Cortex of kidney (tissue), 1 donor: ENCODE measurements around the gene TMEM221.

Experiments used
- DNase-seq: peaks from one replicate; lab custom pipeline; 2025; lab: John Stamatoyannopoulos, UW

The TMEM221 gene

DNA sequence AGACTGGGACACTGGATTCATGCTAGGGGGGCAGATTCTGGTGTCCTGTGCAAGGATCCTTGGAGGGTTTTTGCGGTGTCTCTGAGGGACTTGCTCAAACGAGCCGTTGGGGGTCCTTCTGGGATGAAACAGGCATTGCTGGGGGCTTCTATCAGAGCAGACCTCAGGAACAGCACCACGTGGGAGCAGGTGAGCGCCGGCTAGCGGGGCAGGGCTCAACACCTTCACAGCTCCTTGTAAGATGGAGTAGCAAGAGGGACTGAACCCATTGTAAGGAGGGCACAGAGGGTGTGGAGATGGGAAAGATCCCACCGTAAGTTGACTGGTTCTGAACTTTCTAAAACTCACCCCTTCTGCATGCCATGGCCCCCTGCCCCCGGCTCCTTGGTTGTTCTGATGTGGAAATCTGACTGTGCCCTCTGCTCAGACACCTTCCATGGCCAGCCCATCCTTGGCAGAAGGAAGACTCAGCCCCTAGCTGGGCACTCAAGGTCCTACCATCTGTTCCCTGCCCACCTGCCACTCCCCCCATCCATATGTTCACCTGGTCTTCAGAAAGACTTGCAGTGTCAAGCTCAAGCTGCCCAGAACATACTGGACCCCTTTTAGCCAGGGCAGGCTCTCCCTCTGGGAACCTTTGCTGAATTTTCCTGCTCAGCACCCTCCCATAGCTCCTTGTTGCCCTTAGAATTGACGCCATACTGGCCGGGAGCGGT, 23.1 kb upstream of the TMEM221 start:
- DNase-seq = no peak

DNA sequence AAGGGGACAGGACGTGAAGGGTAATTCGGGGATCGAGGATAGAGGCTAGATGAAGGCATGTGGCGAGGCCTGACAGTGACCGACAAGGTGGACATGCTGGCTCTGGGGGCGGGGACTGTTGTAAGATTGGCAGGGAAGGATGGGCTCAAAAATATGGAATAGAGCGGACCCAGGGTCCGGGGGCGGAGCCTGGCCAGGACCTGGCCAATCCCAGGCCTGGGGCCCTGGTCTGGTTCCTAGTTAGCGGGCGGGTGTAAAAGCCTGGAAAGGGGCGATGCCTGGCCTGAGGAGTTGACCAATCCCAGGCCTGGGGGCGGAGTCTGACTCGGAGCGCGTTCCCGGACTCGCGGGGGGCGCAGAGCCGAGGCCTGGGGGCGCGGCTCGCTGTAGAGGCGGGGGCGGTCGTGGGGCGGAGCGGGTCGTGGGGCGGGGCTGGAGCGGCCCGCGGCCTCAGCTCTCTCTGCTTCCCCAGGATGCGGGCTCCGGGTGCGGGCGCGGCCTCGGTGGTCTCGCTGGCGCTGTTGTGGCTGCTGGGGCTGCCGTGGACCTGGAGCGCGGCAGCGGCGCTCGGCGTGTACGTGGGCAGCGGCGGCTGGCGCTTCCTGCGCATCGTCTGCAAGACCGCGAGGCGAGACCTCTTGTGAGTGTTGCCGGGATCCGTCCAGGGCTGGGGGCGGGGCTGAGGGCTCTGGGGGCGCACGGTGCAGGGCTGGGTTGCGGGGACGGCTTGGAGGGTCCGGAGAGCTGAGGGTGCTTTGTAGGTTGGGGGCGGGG, 21.8 kb upstream of the TMEM221 start, which contains the start of gene SLC27A1:
TSS of gene SLC27A1 (plus strand) at position 457 of the 774 bp plus-strand sequence. CDS start at position 474, 17 bp downstream.
- peak; percentile 80 for DNase-seq

DNA sequence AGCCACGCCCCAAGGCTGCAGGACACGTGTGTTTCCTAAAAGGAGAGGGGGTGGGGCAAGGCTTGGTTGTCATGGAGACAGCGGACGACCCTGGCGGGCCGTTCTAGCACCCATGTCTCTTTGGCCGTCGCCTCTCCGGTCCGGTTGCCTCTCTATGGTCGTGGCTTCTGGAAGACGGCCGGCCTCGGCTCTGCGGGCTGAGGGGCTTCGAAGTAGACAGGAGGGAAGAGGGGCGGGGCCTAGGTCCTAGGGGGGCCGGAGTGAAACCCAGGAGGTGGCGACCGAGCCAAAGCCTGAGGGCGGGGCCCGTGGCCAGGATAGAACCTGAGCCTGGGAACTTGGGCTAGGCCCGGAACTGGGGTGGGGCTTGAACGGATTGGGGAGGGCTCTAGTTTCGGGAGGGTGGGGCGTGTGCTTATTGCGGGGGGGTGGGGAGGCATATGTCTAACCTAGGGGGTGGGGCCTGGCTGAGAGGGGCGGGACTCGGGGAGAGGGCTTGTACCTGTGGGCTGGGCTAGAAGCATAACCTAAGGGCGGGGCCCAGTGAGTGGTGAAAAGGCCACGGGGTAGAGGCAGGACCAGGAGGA, 21.1 kb upstream of the TMEM221 start:
- DNase-seq = no peak

DNA sequence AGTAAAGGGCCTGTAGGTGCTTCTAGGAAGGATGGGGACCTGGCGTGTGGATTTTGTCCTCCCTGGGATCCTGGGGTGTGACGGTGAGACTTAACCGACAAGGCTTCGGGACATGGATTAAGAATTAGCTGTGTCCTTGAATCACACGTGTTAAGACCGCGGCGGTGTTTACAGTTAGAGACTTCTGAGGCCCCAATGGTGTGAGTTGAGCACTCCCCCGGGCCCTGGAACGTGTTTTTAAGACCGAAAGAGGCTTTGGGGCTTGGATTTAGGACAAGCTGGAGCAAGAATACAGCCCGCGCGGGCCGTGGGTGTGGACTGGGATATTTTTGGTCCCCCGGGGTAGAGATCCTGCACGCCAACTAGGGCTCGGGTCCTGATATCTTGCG, 20.6 kb upstream of the TMEM221 start:
- DNase-seq = no peak

DNA sequence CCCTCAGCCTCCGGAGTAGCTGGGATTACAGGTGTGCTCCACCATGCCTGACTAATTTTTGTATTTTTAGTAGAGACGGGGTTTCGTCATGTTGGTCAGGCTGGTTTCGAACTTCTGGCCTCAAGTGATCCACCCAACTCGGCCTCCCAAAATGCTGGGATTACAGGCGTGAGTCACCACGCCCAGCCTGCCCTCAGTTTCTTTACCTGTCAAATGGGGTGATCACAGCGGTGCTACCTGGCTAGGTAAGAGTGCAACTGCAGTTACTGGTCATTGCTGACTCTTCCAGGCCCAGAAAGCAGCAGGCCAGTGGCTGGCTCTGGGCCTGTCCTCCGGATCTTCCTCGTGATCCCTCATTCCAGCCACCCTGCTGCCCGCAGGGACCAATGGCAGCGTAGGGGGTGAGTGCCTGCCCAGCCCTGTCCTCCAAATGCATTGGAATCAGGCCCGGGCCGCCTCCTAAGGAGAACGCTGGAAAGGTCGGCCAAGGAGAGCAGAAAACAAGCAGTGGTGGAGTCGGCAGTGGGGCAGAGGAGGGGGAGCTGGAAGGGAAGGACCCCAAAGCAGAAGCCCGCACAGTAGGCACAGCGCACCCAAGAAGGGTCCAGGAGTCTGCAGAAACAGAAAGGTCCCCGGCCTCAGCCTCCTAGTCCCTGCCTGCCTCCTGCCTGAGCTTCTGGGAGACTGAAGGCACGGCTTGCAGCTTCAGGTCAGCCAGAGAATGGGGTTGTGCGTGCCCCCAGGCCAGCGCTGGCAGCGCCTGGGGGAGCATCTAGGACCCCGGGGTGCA, 20.0 kb upstream of the TMEM221 start:
- no peak for DNase-seq

DNA sequence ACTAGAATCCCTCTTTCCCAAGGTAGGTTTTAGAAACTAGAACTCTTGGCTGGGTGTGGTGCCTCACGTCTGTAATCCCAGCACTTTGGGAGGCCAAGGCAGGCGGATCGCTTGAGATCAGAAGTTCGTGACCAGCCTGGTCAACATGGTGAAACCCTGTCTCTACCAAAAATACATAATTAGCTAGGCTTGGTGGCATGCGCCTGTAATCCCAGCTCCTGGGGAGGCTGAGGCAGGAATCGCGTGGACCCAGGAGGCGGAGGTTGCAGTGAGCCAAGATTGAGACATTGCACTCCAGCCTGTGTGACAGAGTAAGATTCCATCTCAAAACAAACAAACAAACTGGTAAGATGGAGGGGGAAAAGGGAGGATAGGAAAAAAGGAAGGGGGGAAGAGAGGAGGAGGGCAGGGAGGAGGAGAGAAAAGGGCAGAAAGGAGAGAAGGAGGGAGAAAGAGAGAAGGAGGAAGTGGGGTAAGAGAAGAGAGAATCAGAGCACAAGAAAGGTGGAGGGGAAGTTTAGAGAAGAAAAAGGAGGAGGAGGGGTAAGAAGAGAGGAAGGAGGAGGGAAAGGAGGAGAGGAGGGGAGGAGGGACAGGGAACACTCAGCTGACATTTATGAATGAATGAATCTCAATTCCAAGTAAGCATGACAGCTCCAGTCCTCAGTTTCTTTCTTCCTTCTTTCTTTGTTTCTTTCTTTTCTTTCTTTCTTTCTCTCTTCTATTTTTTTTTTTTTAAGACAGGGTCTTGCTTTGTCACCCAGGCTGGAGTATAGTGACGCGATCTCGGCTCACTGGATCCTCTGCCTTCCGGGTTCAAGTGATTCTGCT, 19.2 kb upstream of the TMEM221 start:
- no peak for DNase-seq

DNA sequence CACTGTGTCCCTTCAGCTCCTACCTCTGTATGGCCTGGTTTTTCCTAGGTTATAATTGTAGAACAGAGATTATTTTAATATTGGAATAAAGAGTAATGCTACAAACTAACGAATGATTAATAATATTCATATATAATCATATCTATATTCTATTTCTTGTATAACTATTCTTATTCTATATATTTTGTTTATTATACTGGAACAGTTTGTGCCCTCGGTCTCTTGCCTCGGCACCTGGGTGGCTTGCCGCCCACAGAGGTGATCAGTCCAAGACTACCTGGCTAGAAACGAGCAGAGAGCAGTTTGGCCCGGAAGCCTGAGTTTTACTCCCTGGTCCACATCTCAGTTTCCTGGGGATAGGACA, 18.0 kb upstream of the TMEM221 start:
- DNase-seq = no peak

DNA sequence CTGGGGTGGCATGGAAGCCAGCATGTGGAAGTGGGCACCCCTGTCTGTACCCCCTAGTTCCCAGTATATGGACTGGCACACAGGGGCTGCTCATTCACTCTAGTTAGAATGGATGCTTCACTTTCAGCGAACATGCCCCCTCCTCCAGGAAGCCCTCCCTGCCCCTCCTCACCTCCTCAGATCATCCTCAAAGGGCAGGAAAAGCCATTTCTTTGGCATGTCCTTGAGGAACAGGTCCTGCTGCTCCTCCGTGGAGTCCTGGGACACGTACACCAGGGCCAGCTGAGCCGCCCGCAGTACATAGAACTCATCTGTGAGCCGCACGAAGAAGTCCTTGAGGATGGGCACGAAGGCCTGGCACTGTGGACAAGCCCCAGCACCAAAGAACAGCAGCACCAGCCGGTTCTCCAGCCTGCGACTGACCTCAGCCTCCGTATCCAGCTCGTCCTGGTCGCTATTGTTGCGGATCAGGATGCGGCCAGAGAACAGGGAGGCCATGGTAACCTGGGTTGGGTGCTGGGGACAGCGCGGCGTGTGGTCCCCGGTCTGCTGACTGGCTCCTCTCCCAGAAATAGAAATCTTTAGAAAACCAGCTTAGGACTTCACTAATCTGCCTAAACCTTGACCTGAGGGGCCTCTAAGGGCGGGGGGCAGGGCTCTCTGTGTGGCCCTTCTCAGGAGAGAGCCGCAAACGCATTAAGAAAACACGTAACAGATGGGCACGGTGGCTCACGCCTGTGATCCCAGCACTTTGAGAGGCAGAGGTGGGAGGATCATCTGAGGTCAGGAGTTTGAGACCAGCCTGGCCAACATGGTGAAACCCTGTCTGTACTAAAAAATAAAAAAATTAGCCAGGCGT, 12.1 kb upstream of the TMEM221 start, which contains the start of gene NXNL1:
TSS of gene NXNL1 (minus strand) at position 555 of the 859 bp plus-strand sequence. CDS start at position 498, 57 bp downstream.
- DNase-seq = no peak

DNA sequence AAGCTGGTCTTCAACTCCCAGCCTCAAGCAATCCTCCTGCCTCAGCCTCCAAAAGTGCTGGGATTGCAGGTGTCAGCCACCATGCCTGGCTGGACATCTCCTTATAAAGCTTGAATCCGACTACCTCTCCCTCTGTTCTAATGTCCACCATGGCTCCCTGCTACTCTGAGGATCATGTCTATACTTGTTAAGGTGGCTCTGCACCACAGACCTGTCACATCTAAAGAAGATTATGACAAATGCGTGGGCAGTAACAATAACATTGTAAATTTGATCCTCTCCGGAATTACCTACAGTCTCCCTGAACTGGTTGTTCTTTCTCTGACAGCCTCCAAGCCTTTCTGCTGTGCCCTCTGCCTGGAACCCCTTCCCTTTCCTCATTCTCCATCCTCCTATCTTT, 10.5 kb upstream of the TMEM221 start:
- DNase-seq = no peak

DNA sequence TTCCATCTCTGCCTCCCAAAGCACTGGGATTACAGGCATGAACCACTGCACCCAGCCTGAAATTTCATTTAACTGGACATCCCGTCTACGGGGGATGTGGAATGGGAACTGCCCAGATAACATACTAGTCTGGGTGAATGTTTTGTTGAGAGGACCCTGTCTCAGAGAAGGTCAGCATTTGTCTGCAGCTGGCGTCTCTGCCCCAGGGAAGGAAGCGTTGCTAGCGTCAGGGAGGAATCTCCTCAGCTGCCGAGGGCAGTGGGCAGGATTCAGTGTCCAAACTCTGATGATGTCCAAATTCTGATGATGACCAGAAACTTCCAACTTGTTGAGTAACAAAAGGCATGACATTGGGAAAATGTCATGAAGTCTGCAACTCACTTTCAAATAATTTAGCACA, 9.1 kb upstream of the TMEM221 start:
- no peak for DNase-seq

DNA sequence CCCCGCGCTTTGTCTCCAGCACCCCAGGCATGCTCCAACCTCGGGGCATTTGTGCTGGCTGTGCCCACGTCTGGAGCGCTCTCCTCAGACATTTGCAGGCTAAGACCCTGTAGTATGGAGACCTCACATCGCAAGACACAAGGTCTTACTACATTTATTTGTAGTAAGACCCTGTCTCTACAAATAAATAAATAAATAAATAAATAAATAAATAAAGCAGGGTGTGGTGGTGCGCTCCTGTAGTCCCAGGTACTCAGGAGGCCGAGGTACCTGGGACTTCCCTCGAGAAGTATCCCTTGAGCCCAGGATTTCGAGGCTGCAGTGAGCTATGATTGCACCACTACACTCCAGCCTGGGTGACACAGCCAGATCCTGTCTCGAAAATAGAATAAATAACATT, 7.7 kb upstream of the TMEM221 start:
- no peak for DNase-seq

DNA sequence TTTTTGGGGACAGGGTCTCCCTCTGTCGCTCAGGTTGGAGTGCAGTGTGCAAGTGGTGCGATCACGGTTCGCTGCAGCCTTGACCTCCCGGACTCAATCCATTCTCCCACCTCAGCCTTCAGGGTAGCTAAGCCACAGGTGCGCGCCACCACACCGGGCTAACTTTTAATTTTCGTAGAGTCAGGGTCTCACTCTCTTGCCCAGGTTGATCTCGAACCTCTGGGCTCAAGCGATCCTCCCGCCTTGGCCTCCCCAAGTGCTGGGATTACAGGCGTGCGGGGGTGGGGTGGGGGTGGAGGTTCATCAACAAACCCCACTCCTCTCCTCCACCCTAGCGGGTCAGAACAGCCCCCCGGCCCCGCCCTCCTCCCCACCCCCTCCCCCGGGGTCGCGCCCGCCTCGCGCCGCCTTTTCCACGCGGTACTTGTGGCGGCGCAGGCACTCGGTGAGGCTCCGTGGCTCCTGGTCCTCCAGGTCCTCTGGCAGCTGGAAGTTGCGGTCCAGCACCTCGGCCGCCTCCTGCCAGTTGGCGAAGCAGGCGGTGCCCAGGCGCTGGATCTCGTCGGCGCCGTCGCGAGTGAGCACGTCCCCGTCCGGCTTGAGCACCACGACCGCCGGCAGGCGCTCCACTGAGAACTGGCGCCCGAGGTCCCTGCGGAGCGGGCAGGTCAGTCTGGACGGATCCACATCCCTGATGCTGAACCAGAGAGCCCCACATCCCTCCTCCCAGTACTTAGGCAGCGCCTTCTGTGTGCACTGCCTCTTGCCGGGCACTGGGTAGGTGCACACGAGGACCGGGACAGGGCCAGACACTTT, 7.0 kb upstream of the TMEM221 start:
- no peak for DNase-seq

DNA sequence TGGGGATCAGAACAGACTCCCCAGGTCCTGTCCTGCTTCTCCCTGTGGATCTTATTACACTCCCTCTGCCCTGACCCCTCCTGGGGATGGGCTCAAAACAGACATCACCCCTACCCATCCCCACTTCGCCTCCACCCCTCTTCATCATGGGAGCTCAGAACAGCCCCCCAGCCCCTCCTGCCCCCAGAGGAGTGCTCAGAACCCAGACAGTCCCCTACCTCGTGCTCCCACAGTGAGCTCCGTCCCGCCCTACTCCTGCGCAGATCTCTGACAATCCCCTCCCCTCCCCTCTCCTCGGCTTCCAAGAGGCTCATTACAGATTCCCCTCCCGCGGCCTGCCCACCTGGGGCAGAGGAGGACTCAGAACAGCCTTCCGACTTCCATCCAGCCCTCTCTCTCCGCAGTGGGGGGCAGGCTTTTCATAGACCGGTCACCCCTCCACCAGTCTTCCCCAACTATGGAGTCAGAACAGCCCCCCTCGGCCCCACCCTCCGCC, 6.2 kb upstream of the TMEM221 start:
- no peak for DNase-seq

DNA sequence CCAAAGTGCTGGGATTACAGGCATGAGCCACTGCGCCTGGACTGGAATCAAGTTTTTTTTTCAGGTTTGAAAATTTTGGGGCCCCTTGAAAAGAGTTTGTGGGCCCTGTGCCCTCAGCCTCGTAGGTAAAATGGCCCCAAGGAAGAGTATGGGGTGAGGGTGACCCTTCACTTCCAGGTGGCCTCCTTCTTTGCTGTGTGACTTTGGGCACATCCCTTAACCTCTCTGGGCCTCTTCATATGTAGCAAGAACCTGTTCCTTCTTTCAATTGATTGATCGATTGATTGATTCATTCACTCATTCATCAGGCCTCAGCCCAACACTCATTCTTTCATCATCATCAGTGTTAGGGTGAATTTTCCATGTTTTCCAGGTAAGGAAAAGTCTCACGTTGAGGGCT, 3.4 kb upstream of the TMEM221 start:
- DNase-seq = no peak

DNA sequence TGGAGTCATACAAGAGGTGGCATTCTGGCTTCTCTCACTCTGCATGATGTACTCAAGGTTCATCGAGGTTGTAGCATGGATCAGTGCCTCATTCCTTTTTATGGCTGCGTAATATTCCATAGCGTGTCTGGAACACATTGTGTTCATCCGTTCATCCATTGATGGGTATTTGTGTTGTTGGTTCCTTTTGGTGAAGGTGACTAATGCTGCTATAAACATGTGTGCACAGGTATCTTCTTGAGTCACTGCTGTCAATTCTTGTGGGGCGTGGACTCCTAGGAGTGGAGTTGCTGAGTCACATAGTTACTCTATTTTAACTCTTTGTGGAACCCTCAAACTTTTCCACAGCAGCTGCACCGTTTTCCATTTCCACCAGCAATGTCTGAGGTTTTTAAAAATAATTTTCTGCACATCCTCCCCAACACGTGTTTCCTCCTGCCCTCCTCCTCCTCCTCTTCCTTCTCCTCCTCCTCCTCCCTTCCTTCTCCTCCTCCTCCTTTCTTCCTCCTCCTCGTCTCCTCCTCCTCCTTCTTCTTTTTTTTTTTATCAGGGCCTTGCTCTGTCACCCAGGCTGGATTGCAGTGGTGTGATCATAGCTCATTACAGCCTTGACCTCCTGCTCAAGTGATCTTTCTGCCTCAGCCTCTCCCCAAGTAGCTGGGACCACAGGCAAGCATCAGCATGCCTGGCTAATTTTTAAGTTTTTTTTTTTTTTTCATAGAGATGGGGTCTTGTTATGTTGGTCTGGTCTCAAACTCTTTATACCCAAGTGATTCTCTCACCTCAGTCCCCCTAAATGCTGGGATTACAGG, 2.0 kb upstream of the TMEM221 start:
- DNase-seq = no peak

DNA sequence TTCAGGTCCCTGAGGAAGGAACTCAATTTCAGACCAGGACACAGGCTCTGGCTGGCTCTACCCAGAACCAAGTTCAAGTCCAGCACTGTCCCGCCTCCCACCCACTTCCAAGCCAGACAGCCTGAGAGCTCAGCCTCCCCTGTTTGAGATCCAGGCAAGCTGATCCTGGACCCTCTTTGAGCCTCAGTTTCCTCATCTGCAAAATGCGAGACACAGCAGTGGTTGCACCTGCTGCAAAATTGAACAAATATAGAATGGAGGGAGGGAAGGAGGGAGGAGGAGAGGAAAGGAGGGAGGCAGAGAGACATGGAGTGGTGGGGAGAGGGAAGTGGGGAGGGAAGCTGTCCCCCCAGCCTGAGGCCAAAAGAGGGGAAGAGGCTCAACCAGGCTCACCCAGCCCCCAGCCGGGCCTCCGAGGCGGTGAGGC, 751 bp downstream of the TMEM221 start:
- no peak for DNase-seq

DNA sequence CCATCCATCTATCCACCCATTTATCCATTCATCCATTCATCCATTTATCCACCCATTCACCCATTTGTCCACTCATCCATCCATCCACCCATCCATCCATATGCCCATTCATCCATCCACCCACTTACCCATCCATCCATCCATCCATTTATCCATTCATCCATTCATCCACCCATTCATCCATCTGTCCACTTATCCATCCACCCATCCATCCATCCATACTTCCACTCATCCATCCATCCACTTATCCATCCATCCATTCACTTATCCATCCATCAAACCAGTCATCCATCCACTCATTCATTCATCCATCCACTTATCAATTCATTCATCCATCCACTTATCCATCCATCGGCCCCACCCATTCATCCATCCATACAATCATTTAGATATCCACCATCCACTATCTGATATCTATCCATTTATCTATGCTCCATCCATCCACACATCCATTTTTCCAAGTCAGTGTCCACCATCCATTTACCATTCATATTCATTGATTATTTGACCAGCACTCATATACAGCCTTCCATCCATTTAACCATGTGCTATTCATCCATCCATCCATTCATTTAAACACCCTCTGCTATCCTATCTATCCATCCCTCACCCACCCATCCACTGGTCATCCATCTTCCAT, 2.8 kb downstream of the TMEM221 start:
- no peak for DNase-seq
